Gastroesophageal sphincter (tissue), 3 donors: Measurements from ENCODE around the gene CHN1.

ENCODE experiments used
- CTCF ChIP-seq, 4 experiments: fragments of 200-600 bp in 2 of 4; fragments of 450-650 bp in 2 of 4; sonication (generic) in 1 of 4; IDR thresholded peaks; one replicate each; pipeline ENCODE4 v1.5.1; 2017 to 2019; ENCODE audit warnings: antibody characterized with exemption in 4 of 4, mild to moderate bottlenecking in 2 of 4, moderate library complexity in 2 of 4
- EP300 ChIP-seq: sonication (generic); formaldehyde crosslinking; IDR thresholded peaks from one replicate; pipeline ENCODE4 v1.6.1; 2017; ENCODE audit warnings: antibody characterized with exemption, mild to moderate bottlenecking
- POLR2A ChIP-seq, 2 donors: fragments of 450-650 bp; IDR thresholded peaks; one replicate each; pipeline ENCODE4 v1.6.1; 2017; ENCODE audit warnings: antibody characterized with exemption in 2 of 2, mild to moderate bottlenecking in 2 of 2, moderate library complexity in 1 of 2
- POLR2AphosphoS5 ChIP-seq: sonication (generic); formaldehyde crosslinking; IDR thresholded peaks from one replicate; pipeline ENCODE4 v1.6.1; 2017; ENCODE audit warnings: antibody characterized with exemption

- no peak for TF ChIP-seq CTCF (IDR thresholded peaks at IDR 0.05)
- no peak for TF ChIP-seq POLR2A (IDR thresholded peaks at IDR 0.05)
- TF ChIP-seq EP300 = no peak
- no peak for TF ChIP-seq POLR2AphosphoS5
These were observed 226.8 kb downstream of the CHN1 start for GRCh38 chr2:174778085-174778981.
